ENCODE results near the gene PTPRG.

PTPRG gene

GRCh38 chr3:61594964-61595285 is 33.6 kb downstream of the PTPRG start:
- no peak overlapping the region for H3K4me3 ChIP-seq (replicated peaks; ENCODE audit: low read depth, low read length)
- no peak for DNase-seq (ENCODE audit: extremely low read depth, low read depth)
- TF ChIP-seq, protein P1, sequence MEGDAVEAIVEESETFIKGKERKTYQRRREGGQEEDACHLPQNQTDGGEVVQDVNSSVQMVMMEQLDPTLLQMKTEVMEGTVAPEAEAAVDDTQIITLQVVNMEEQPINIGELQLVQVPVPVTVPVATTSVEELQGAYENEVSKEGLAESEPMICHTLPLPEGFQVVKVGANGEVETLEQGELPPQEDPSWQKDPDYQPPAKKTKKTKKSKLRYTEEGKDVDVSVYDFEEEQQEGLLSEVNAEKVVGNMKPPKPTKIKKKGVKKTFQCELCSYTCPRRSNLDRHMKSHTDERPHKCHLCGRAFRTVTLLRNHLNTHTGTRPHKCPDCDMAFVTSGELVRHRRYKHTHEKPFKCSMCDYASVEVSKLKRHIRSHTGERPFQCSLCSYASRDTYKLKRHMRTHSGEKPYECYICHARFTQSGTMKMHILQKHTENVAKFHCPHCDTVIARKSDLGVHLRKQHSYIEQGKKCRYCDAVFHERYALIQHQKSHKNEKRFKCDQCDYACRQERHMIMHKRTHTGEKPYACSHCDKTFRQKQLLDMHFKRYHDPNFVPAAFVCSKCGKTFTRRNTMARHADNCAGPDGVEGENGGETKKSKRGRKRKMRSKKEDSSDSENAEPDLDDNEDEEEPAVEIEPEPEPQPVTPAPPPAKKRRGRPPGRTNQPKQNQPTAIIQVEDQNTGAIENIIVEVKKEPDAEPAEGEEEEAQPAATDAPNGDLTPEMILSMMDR (IDR thresholded peaks at IDR 0.05; ENCODE audit: low read depth, low read length, missing control alignments): no peak

DNA sequence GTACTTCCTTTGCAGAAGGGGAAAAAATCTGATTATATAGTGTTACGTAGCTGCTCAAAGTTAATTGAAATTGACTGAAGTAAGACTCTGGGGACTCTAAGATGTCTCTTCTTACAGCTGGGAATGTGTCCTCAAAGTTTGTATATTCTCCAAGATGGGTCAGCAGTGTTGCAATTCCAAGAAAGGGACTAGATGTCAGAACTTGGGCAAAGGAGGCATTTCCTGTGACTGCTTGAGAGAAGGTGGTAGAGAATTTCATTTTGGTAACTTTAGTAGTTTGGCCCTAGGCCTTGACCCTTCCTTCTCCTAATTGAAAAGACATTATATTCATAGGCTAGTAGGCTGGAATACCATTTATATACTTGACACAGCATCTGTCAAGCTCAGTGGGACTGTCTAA is 33.9 kb downstream of the PTPRG start:
- no peak overlapping the region for H3K4me3 ChIP-seq (replicated peaks; ENCODE audit: low read depth, low read length)
- no peak for DNase-seq (ENCODE audit: extremely low read depth, low read depth)
- TF ChIP-seq, protein P1 (IDR thresholded peaks at IDR 0.05; ENCODE audit: low read depth, low read length, missing control alignments): no peak

DNA sequence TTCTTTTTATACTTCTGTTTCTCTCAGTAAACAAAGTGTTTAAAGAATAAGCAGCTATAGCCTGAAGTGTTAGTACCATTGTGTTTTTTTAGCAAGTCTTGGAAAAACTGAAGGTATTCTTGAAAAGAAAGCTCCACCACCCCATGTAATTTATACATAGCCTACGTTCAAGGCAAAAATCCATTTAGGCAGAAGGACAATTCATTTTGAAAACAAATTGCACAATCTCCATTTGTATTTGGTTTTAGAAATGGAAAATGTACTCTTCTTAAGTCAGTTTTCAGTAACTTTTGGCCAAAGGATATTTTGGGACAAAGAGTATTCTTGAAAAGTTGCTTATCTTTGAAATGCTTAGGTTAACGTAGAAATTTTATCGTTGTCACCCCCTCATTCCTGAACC is 34.5 kb downstream of the PTPRG start:
- TF ChIP-seq, protein P1 (IDR thresholded peaks at IDR 0.05; ENCODE audit: low read depth, low read length, missing control alignments): no peak
- no peak overlapping the region for H3K4me3 ChIP-seq (replicated peaks; ENCODE audit: low read depth, low read length)
- DNase-seq (ENCODE audit: extremely low read depth, low read depth): no peak

GRCh38 chr3:61597906-61598305 is 36.5 kb downstream of the PTPRG start:
- TF ChIP-seq, protein P1 (IDR thresholded peaks at IDR 0.05; ENCODE audit: low read depth, low read length, missing control alignments): no peak
- H3K4me3 ChIP-seq (replicated peaks; ENCODE audit: low read depth, low read length): no peak overlapping the region
- no peak for DNase-seq (ENCODE audit: extremely low read depth, low read depth)

- no peak for DNase-seq (ENCODE audit: extremely low read depth, low read depth)
- no peak overlapping the region for H3K4me3 ChIP-seq (replicated peaks; ENCODE audit: low read depth, low read length)
- TF ChIP-seq, protein P1 (IDR thresholded peaks at IDR 0.05; ENCODE audit: low read depth, low read length, missing control alignments): no peak
Observed at GRCh38 chr3:61600195-61600594, 38.8 kb downstream of the PTPRG start.

DNA sequence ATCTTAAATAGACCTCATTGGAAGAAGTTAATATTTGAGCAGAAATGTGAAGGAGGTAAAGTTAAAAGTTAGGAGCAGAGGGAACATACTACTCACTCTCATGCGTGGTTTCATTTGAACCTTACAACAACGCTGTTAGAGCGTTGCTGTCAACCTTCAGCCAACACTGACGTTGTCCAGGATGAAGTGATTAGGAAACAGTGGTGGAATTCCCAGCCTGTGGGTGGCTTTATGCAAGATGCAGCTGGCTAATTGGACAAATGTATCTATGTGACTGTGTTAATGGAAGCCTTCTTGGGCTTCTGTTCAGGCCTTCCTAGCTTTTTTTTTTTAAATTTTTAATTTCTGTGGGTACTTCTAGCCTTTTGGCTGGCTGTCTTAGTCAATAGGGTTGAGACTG is 40.5 kb downstream of the PTPRG start:
- TF ChIP-seq, protein P1 (IDR thresholded peaks at IDR 0.05; ENCODE audit: low read depth, low read length, missing control alignments): no peak
- H3K4me3 ChIP-seq (replicated peaks; ENCODE audit: low read depth, low read length): no peak overlapping the region
- no peak for DNase-seq (ENCODE audit: extremely low read depth, low read depth)

GRCh38 chr3:61602466-61602865 is 41.1 kb downstream of the PTPRG start:
- H3K4me3 ChIP-seq (replicated peaks; ENCODE audit: low read depth, low read length): no peak overlapping the region
- DNase-seq (ENCODE audit: extremely low read depth, low read depth): no peak
- TF ChIP-seq, protein P1 (IDR thresholded peaks at IDR 0.05; ENCODE audit: low read depth, low read length, missing control alignments): no peak
